Stomach (tissue), 9 donors: ENCODE data around the gene NEAT1. TPM values are rescaled to one million over a fixed set of nuclear protein-coding genes. Genes with fewer than 3 reads are reported as not detected.

Experiments used
- DNase-seq, 2 donors: peaks; one replicate each; pipeline versions ENCODE4 v3.0.0 to v3.0.0-alpha.2; 2013 to 2019
- H3K27ac ChIP-seq, 5 donors: fragments of 200-600 bp in 4 of 5; sonication (generic) in 4 of 5; one replicate each; pipeline ENCODE4 v1.5.1; 2013 to 2019; ENCODE audit warnings: mild to moderate bottlenecking in 1 of 5, moderate library complexity in 1 of 5
- H3K27me3 ChIP-seq, 3 donors: fragments of 200-600 bp; sonication (generic); one replicate each; pipeline ENCODE4 v1.5.1; 2017 to 2019; ENCODE audit warnings: mixed run types in 1 of 3
- H3K36me3 ChIP-seq, 4 donors: fragments of 200-600 bp; sonication (generic); 1 replicate in 3 of 4; 2 replicates in 1 of 4; pipeline ENCODE4 v1.5.1; 2016 to 2019
- H3K4me1 ChIP-seq, 4 donors: fragments of 200-600 bp; sonication (generic); one replicate each; pipeline ENCODE4 v1.5.1; 2016 to 2019
- H3K4me3 ChIP-seq, 4 donors: fragments of 200-600 bp; sonication (generic) in 3 of 4; one replicate each; pipeline ENCODE4 v1.5.1; 2016 to 2019; ENCODE audit warnings: mild to moderate bottlenecking in 1 of 4
- H3K9me3 ChIP-seq, 4 donors: fragments of 200-600 bp; sonication (generic); one replicate each; pipeline ENCODE4 v1.5.1; 2016 to 2019
- CTCF ChIP-seq, 7 experiments: fragments of 450-650 bp in 4 of 7; fragments of 200-600 bp in 3 of 7; sonication (generic) in 3 of 7; IDR thresholded peaks; one replicate each; pipeline ENCODE4 v1.5.1; 2016 to 2019; ENCODE audit warnings: antibody characterized with exemption in 7 of 7, control low read depth in 2 of 7, mild to moderate bottlenecking in 1 of 7
- EP300 ChIP-seq: sonication (generic); formaldehyde crosslinking; IDR thresholded peaks from one replicate; pipeline ENCODE4 v1.6.1; 2017; ENCODE audit warnings: antibody characterized with exemption
- POLR2A ChIP-seq, 4 donors: fragments of 450-650 bp; IDR thresholded peaks; one replicate each; pipeline ENCODE4 v1.6.1; 2016; ENCODE audit warnings: antibody characterized with exemption in 4 of 4, control low read depth in 2 of 4, mild to moderate bottlenecking in 1 of 4, moderate library complexity in 1 of 4
- POLR2AphosphoS5 ChIP-seq, 3 donors: sonication (generic); formaldehyde crosslinking; IDR thresholded peaks; one replicate each; pipeline ENCODE4 v1.6.1; 2016; ENCODE audit warnings: antibody characterized with exemption in 3 of 3
- WGBS, 5 donors: extraction: QIAGEN DNeasy Blood & Tissue Kit in 3 of 5; methylation state at CpG; one replicate each; pipeline versions ENCODE4 v1.1.5 to v1.1.7; 2013 to 2018; 5-methylcytosine and 5-hydroxymethylcytosine counted together
- intact Hi-C: fragments of 100-400 bp; cut with DNase I; formaldehyde crosslinking; loops from one replicate; pipeline ENCODE4 v1.15.1; 2023; ENCODE audit warnings: low total_unique reads
- polyA plus RNA-seq, 3 donors: library from polyadenylated mRNA; stranded (reverse); fragments of 200-250 nt; gene quantifications; one replicate each; pipeline ENCODE4 v1.2.3, GENCODE V29; 2013
- total RNA-seq, 5 donors: library from RNA; depleted of rRNA; stranded (reverse); fragments of >200 nt; gene quantifications; one replicate each; pipeline versions ENCODE4 v1.1.0 to v1.2.3, GENCODE V29; 2014 to 2016
- donor health status: healthy with polysubstance abuse.
- donor health status: Bipolar disorder and iron deficiency.
- donor health status: healthy.

The NEAT1 gene
- total and polyA plus RNA-seq, 8 donors = 131 to 2,124 (median 707) TPM

- TF ChIP-seq CTCF (IDR thresholded peaks at IDR 0.05) (no peak), POLR2AphosphoS5 (IDR thresholded peaks at IDR 0.05) (peak; percentile 7 to 74 (median 70))
- H3K36me3 ChIP-seq = peaks cover 67 to 93% (median 85%) of the 10 kb centered on the region in 4 donors
- H3K27me3 ChIP-seq = no peaks in the 10 kb centered on the region
- WGBS, 5 donors = 67 to 81% (median 75%) methylated on average over 7 to 8 of the region's 8 CpGs
- H3K27ac ChIP-seq = peak overlapping the region; percentile 12 to 72 (median 44)
- H3K4me3 ChIP-seq = no peak overlapping the region
- intact Hi-C loops = no loop called here
- H3K4me1 ChIP-seq = peaks cover 33 to 89% (median 59%) of the 10 kb centered on the region in 4 donors
- H3K9me3 ChIP-seq = no peaks in the 10 kb centered on the region
- DNase-seq = peak in 1 of 2 donors; percentile 25
Observed at GRCh38 chr11:65440831-65441499, 18.4 kb downstream of the NEAT1 start.

- Histone ChIP-seq H3K9me3 (no peaks in the 10 kb centered on the region), H3K4me1 (peaks cover 28 to 73% (median 48%) of the 10 kb centered on the region in 4 donors), H3K36me3 (peaks cover 56 to 83% (median 77%) of the 10 kb centered on the region in 4 donors), H3K27ac (peak overlapping the region in 4 of 5 donors; percentile 59 to 73 (median 68)), H3K4me3 (no peak overlapping the region), H3K27me3 (no peaks in the 10 kb centered on the region)
- intact Hi-C loops = no loop called here
- DNase-seq = no peak
- peak in 2 of 3 donors; percentile 39 to 65 for TF ChIP-seq POLR2AphosphoS5 (IDR thresholded peaks at IDR 0.05)
- TF ChIP-seq CTCF (IDR thresholded peaks at IDR 0.05) = no peak
- 55 to 72% (median 59%) methylated on average over 9 of the region's 9 CpGs for WGBS, 5 donors
Observed at GRCh38 chr11:65442842-65443331, 20.3 kb downstream of the NEAT1 start.

GRCh38 chr11:65444314-65445051, 21.9 kb downstream of the NEAT1 start:
- WGBS, 5 donors = 80 to 90% (median 86%) methylated on average over 12 to 14 of the region's 14 CpGs
- Histone ChIP-seq H3K27me3 (no peaks in the 10 kb centered on the region), H3K9me3 (no peaks in the 10 kb centered on the region), H3K4me3 (no peak overlapping the region), H3K4me1 (peaks cover 20 to 57% (median 39%) of the 10 kb centered on the region in 4 donors), H3K27ac (peak overlapping the region; percentile 29 to 73 (median 64)), H3K36me3 (peaks cover 48 to 70% (median 62%) of the 10 kb centered on the region in 4 donors)
- DNase-seq = no peak
- TF ChIP-seq POLR2A (IDR thresholded peaks at IDR 0.05) = no peak
- peak in 2 of 3 donors; percentile 48 to 58 for TF ChIP-seq POLR2AphosphoS5 (IDR thresholded peaks at IDR 0.05)
- TF ChIP-seq CTCF (IDR thresholded peaks at IDR 0.05) = no peak
- TF ChIP-seq EP300 = no peak
- intact Hi-C loops = no loop called here

GRCh38 chr11:65445101-65445603, 22.6 kb downstream of the NEAT1 start:
- TF ChIP-seq EP300 = no peak
- TF ChIP-seq POLR2AphosphoS5 (IDR thresholded peaks at IDR 0.05) = peak; percentile 29 to 84 (median 67)
- Histone ChIP-seq H3K27me3 (no peaks in the 10 kb centered on the region), H3K9me3 (no peaks in the 10 kb centered on the region), H3K4me1 (peaks cover 20 to 50% (median 33%) of the 10 kb centered on the region in 4 donors), H3K27ac (peak overlapping the region in 4 of 5 donors; percentile 18 to 73 (median 68)), H3K36me3 (peaks cover 48 to 70% (median 59%) of the 10 kb centered on the region in 4 donors), H3K4me3 (no peak overlapping the region)
- no peak for DNase-seq
- WGBS, 5 donors = 74 to 83% (median 80%) methylated on average over 13 to 15 of the region's 15 CpGs
- intact Hi-C loops = no loop called here
